ENCODE results near the gene AGXT. TPM values are rescaled to one million over a fixed set of nuclear protein-coding genes. Genes with fewer than 3 reads are reported as not detected.

Gene AGXT
- total RNA-seq, 1 donor from 2014 or later: not detected

- DNase-seq (ENCODE audit: low read depth): no peak
Observed at GRCh38 chr2:240898108-240898730, 29.6 kb downstream of the AGXT start.

- DNase-seq (ENCODE audit: low read depth): no peak
Observed at GRCh38 chr2:240898731-240899467, 30.3 kb downstream of the AGXT start.

GRCh38 chr2:240899468-240899865, 30.8 kb downstream of the AGXT start:
- DNase-seq (ENCODE audit: low read depth): no peak

GRCh38 chr2:240900141-240900860, 31.7 kb downstream of the AGXT start:
- no peak for DNase-seq (ENCODE audit: low read depth)

- DNase-seq (ENCODE audit: low read depth): no peak
Observed at GRCh38 chr2:240901986-240902614, 33.5 kb downstream of the AGXT start.

- no peak for DNase-seq (ENCODE audit: low read depth)
Observed at GRCh38 chr2:240902615-240903041, 34.0 kb downstream of the AGXT start.

- no peak for DNase-seq (ENCODE audit: low read depth)
Observed at GRCh38 chr2:240903191-240904060, 34.8 kb downstream of the AGXT start.

- no peak for DNase-seq (ENCODE audit: low read depth)
Observed at GRCh38 chr2:240904216-240905175, 35.9 kb downstream of the AGXT start.

GRCh38 chr2:240905176-240905781, 36.7 kb downstream of the AGXT start:
- DNase-seq (ENCODE audit: low read depth): no peak

GRCh38 chr2:240906141-240906910, 37.7 kb downstream of the AGXT start, which contains the start of gene CROCC2:
CROCC2 (plus strand) TSS chr2:240906336; CDS start chr2:240906514, 178 bp downstream.
- DNase-seq (ENCODE audit: low read depth): no peak

GRCh38 chr2:240906911-240907590, 38.4 kb downstream of the AGXT start:
- no peak for DNase-seq (ENCODE audit: low read depth)

GRCh38 chr2:240909216-240909974, 40.8 kb downstream of the AGXT start:
- DNase-seq (ENCODE audit: low read depth): no peak

- no peak for DNase-seq (ENCODE audit: low read depth)
Observed at GRCh38 chr2:240911641-240912265, 43.1 kb downstream of the AGXT start.

GRCh38 chr2:240912878-240913809, 44.5 kb downstream of the AGXT start:
- peak; percentile 29 for DNase-seq (ENCODE audit: low read depth)

- DNase-seq (ENCODE audit: low read depth): no peak
Observed at GRCh38 chr2:240913810-240914644, 45.4 kb downstream of the AGXT start.
